CD4-positive, alpha-beta T cell treated with Interleukin-17A for 1 hour (primary cell): ENCODE measurements around the gene TTLL9.

Experiments
- DNase-seq: peaks from one replicate; pipeline ENCODE4 v3.0.0-alpha.2; 2020

The TTLL9 gene

GRCh38 chr20:31837896-31838397 lies 32.5 kb upstream of the TTLL9 start:
- no peak for DNase-seq

GRCh38 chr20:31838646-31839292 lies 31.7 kb upstream of the TTLL9 start:
- DNase-seq = no peak

GRCh38 chr20:31839782-31840487 lies 30.5 kb upstream of the TTLL9 start:
- DNase-seq = no peak

- no peak for DNase-seq
Observed at GRCh38 chr20:31840906-31841816, 29.3 kb upstream of the TTLL9 start.

- no peak for DNase-seq
Observed at GRCh38 chr20:31841928-31842327, 28.5 kb upstream of the TTLL9 start.

GRCh38 chr20:31842471-31843157 lies 27.8 kb upstream of the TTLL9 start:
- no peak for DNase-seq

GRCh38 chr20:31843288-31843687 lies 27.1 kb upstream of the TTLL9 start:
- no peak for DNase-seq

GRCh38 chr20:31843881-31844280 lies 26.6 kb upstream of the TTLL9 start:
- DNase-seq = no peak

- DNase-seq = no peak
Observed at GRCh38 chr20:31844737-31845299, 25.6 kb upstream of the TTLL9 start.

- no peak for DNase-seq
Observed at GRCh38 chr20:31845300-31845863, 25.1 kb upstream of the TTLL9 start, which contains the start of gene FOXS1. FOXS1 (minus strand) TSS chr20:31845604; CDS start chr20:31845542, 62 bp downstream.

GRCh38 chr20:31846793-31847138 lies 23.7 kb upstream of the TTLL9 start:
- DNase-seq = no peak

- no peak for DNase-seq
Observed at GRCh38 chr20:31848088-31848999, 22.1 kb upstream of the TTLL9 start.

- DNase-seq = no peak
Observed at GRCh38 chr20:31849306-31849930, 21.0 kb upstream of the TTLL9 start.

- DNase-seq = no peak
Observed at GRCh38 chr20:31851240-31851955, 19.0 kb upstream of the TTLL9 start.

- DNase-seq = no peak
Observed at GRCh38 chr20:31853481-31853880, 17.0 kb upstream of the TTLL9 start.

GRCh38 chr20:31856516-31856915 lies 13.9 kb upstream of the TTLL9 start:
- DNase-seq = no peak

- DNase-seq = no peak
Observed at GRCh38 chr20:31857861-31858759, 12.3 kb upstream of the TTLL9 start.

- no peak for DNase-seq
Observed at GRCh38 chr20:31858760-31859083, 11.7 kb upstream of the TTLL9 start.
